GM12878 (cell line): Measurements from ENCODE around the gene DYNLT4. TPM values are rescaled to one million over a fixed set of nuclear protein-coding genes. Genes with fewer than 3 reads are reported as not detected.

Experiments
- ATAC-seq: fragments of 200-7000 bp; cut with Tn5 transposase; 3 replicates; pipeline ENCODE4 v1.9.1; 2020; ENCODE audit warnings: mild to moderate bottlenecking, moderate library complexity
- BruUV-seq: library from RNA; stranded (reverse); fragments of 400-500 nt; replicated peaks from 2 replicates; lab custom pipeline; 2021; lab: Mats Ljungman, UMichigan
- CTCF ChIA-PET: fragments of 300-600 bp; sonication (Branson Sonifier 250); formaldehyde crosslinking; extraction: SDS; loops from one replicate; lab custom pipeline; 2021; ENCODE audit warnings: inconsistent platforms; lab: Yijun Ruan, JAX
- POLR2A ChIA-PET: fragments of 350-600 bp; formaldehyde crosslinking; extraction: SDS; loops from one replicate; lab custom pipeline; 2021; ENCODE audit warnings: inconsistent platforms; lab: Charles Lee
- RAD21 ChIA-PET: fragments of 300-600 bp; sonication (Branson Sonifier 250); formaldehyde crosslinking; loops from one replicate; lab custom pipeline; 2023; ENCODE audit warnings: antibody characterized with exemption; ENCODE audit not compliant: unreplicated experiment; lab: Charles Lee
- SMC1A ChIA-PET: fragments of 300-600 bp; sonication (Branson Sonifier 250); formaldehyde crosslinking; loops from one replicate; lab custom pipeline; 2023; ENCODE audit not compliant: unreplicated experiment, uncharacterized antibody; lab: Charles Lee
- DNase-seq: peaks from one replicate; pipeline ENCODE4 v3.0.0-alpha.2; 2011; ENCODE audit warnings: low read depth, low spot score
- FAIRE-seq: peaks from 3 replicates; lab custom pipeline; 2011; peaks lifted over from hg19 to GRCh38; lab: Jason Lieb, UNC
- H2AFZ ChIP-seq: 2 replicates; pipeline ENCODE4 v1.6.0; 2011; ENCODE audit warnings: low read depth, low read length, control low read depth; ENCODE audit not compliant: control insufficient read depth
- H3K27ac ChIP-seq: 2 replicates; pipeline ENCODE4 v1.5.1; 2011; ENCODE audit warnings: control low read depth; ENCODE audit not compliant: control insufficient read depth, insufficient read depth
- H3K27me3 ChIP-seq, 2 experiments: replicated peaks in 1 of 2; 2 replicates each; pipeline versions ENCODE4 v1.6.0 to v1.6.1; 2011; ENCODE audit warnings: low read length in 1 of 2; ENCODE audit not compliant: control insufficient read depth in 2 of 2, insufficient read depth in 2 of 2
- H3K36me3 ChIP-seq, 2 experiments: 2 replicates each; pipeline ENCODE4 v1.5.1; 2011; ENCODE audit warnings: low read length in 1 of 2; ENCODE audit not compliant: control insufficient read depth in 2 of 2, insufficient read depth in 2 of 2
- H3K4me1 ChIP-seq: 2 replicates; pipeline ENCODE4 v1.6.1; 2011; ENCODE audit warnings: mild to moderate bottlenecking, low read length, moderate library complexity, mixed read lengths; ENCODE audit not compliant: control insufficient read depth, insufficient read depth
- H3K4me2 ChIP-seq: 2 replicates; pipeline ENCODE4 v1.6.0; 2011; ENCODE audit warnings: control low read depth; ENCODE audit not compliant: control insufficient read depth, insufficient read depth
- H3K4me3 ChIP-seq: fragments of 200-600 bp; sonication (generic); 2 replicates; pipeline ENCODE4 v1.5.1; 2016
- H3K79me2 ChIP-seq: 2 replicates; pipeline ENCODE4 v1.6.0; 2011; ENCODE audit warnings: low read length; ENCODE audit not compliant: control insufficient read depth, insufficient read depth
- H3K9ac ChIP-seq: 2 replicates; pipeline ENCODE4 v1.8.0; 2011; ENCODE audit warnings: low read length, control low read depth, mixed read lengths; ENCODE audit not compliant: control insufficient read depth, insufficient read depth
- H3K9me3 ChIP-seq: replicated peaks from 3 replicates; pipeline ENCODE4 v1.5.1; 2011; ENCODE audit warnings: mild to moderate bottlenecking, low read length; ENCODE audit not compliant: control insufficient read depth, insufficient read depth
- H4K20me1 ChIP-seq: 2 replicates; pipeline ENCODE4 v1.6.0; 2011; ENCODE audit not compliant: control insufficient read depth, insufficient read depth
- ATF7 ChIP-seq: fragments of 450-650 bp; IDR thresholded peaks from 2 replicates; pipeline ENCODE4 v1.6.1; 2016; ENCODE audit warnings: low read depth, mild to moderate bottlenecking
- CTCF ChIP-seq, 3 experiments: IDR thresholded peaks in 2 of 3; conservative IDR thresholded peaks in 1 of 3; 2 replicates each; pipeline ENCODE4 v1.5.1; 2011; ENCODE audit warnings: low read depth in 3 of 3, low read length in 3 of 3, mild to moderate bottlenecking in 3 of 3, control low read depth in 2 of 3, moderate library complexity in 2 of 3, inconsistent platforms in 1 of 3, mixed read lengths in 1 of 3; ENCODE audit not compliant: control insufficient read depth in 2 of 3, insufficient read depth in 1 of 3; ENCODE audit errors: extremely low read depth in 1 of 3
- FOXK2 ChIP-seq: fragments of 450-650 bp; IDR thresholded peaks from 2 replicates; pipeline ENCODE4 v1.6.1; 2017; ENCODE audit warnings: mild to moderate bottlenecking, moderate library complexity
- IRF3 ChIP-seq: fragments of 450-650 bp; IDR thresholded peaks from 2 replicates; pipeline ENCODE4 v1.6.1; 2014; ENCODE audit warnings: mild to moderate bottlenecking
- NBN ChIP-seq: fragments of 450-650 bp; IDR thresholded peaks from 2 replicates; pipeline ENCODE4 v1.6.1; 2016
- PKNOX1 ChIP-seq: fragments of 450-650 bp; IDR thresholded peaks from 2 replicates; pipeline ENCODE4 v1.6.1; 2016; ENCODE audit warnings: mild to moderate bottlenecking
- RAD21 ChIP-seq: IDR thresholded peaks from 2 replicates; pipeline ENCODE4 v1.6.1; 2011; ENCODE audit warnings: mild to moderate bottlenecking, low read depth, low read length, moderate library complexity; ENCODE audit not compliant: insufficient read depth
- RBBP5 ChIP-seq: fragments of 200-600 bp; sonication (generic); conservative IDR thresholded peaks from 2 replicates; pipeline ENCODE4 v1.6.1; 2016
- SMC3 ChIP-seq: IDR thresholded peaks from 2 replicates; pipeline ENCODE4 v1.6.1; 2011; ENCODE audit warnings: low read length, improper control_type of control experiment, borderline replicate concordance
- STAT1 ChIP-seq: fragments of 450-650 bp; conservative IDR thresholded peaks from 2 replicates; pipeline ENCODE4 v1.6.1; 2014; ENCODE audit warnings: antibody characterized with exemption, mild to moderate bottlenecking
- YY1 ChIP-seq: IDR thresholded peaks from 2 replicates; pipeline ENCODE4 v1.6.1; 2011; ENCODE audit warnings: low read depth, mild to moderate bottlenecking, low read length
- whole genome bisulfite sequencing: methylation state at CpG from one replicate; pipeline ENCODE4 v1.1.6; 2016; ENCODE audit warnings: low lambda C conversion rate; ENCODE audit not compliant: insufficient replicate concordance, insufficient coverage; ENCODE audit errors: missing lambda C conversion rate; 5-methylcytosine and 5-hydroxymethylcytosine counted together
- in situ Hi-C: fragments of 300-500 bp; cut with MboI; formaldehyde crosslinking; loops from 9 replicates; pipeline ENCODE4 v1.14.3; 2018; ENCODE audit warnings: mixed read lengths
- intact Hi-C: fragments of 100-400 bp; cut with micrococcal nuclease; formaldehyde crosslinking; loops from one replicate; pipeline ENCODE4 v1.14.2; 2022; ENCODE audit not compliant: unreplicated experiment
- polyA plus RNA-seq, 11 experiments: library from polyadenylated mRNA; depleted of rRNA in 4 of 11; unstranded in 6 of 11; stranded (reverse) in 5 of 11; fragments of >200 nt; fragmentation: Nextera tagmentation in 4 of 11; fragmentation: Illumina TruSeq in 1 of 11; extraction: Ambion mirVana in 4 of 11; extraction: Trizol in 1 of 11; gene quantifications; 1 replicate in 1 of 11; 2 replicates in 10 of 11; pipeline versions ENCODE4 v1.2.1 to v1.2.3, GENCODE V29; 2011 to 2016; ENCODE audit warnings: inconsistent platforms in 2 of 11, missing spikeins in 2 of 11, low read depth in 1 of 11
- total RNA-seq, 4 experiments: library from RNA; depleted of rRNA in 3 of 4; stranded (reverse); fragments of >200 nt in 3 of 4; fragmentation: Illumina TruSeq in 1 of 4; extraction: Trizol in 1 of 4; gene quantifications; 2 replicates each; pipeline versions ENCODE4 v1.2.1 to v1.2.3, GENCODE V29; 2013 to 2021

DYNLT4 gene
- total and polyA plus RNA-seq, 10 of the 15 experiments (the other 5 are each of a cell fraction or from before 2014, with no cell fraction given): 0.23 to 0.28 TPM; not detected in 8

- intact Hi-C loops (loop anchor here (1.0 to 10.0 kb wide), 5 partner anchors 43 to 465 kb away; partner anchors contain the start of genes EIF2B3 and HECTD3), in situ Hi-C loops (no loop called here)
- TF ChIP-seq ATF7 (0 out of 2 replicates have a peak, but pooled peaks have one; percentile 16), FOXK2 (no peak), NBN (0 out of 2 replicates have a peak, but pooled peaks have one; percentile 37), CTCF (IDR thresholded peaks at IDR 0.05 in 2 of 3, conservative IDR thresholded peaks at IDR 0.05 in 1 of 3; ENCODE audit: control insufficient read depth in 2 of 3, extremely low read depth in 1 of 3, insufficient read depth in 1 of 3, low read depth in 3 of 3, low read length in 3 of 3) (peak; percentile 84 to 96 (median 91)), STAT1 (0 out of 2 replicates have a peak, but pooled peaks have one; percentile 21), PKNOX1 (peak; percentile 67), YY1 (peak; percentile 61; the same call in 1 of the 2 replicates), RBBP5 (no peak), SMC3 (peak; percentile 70; the same call in 1 of the 2 replicates), IRF3 (no peak), RAD21 (peak; percentile 73)
- ChIA-PET POLR2A (interaction anchor here (0.7 to 1.4 kb wide), 4 partner anchors 27 to 176 kb away, joined by 3 to 5 read pairs (median 3); partner anchors contain the start of genes BTBD19, PLK3, RNU5D-1 and UROD), CTCF (interaction anchor here (0.6 to 3.5 kb wide), 32 partner anchors 9 to 665 kb away, joined by 3 to 24 read pairs (median 4); partner anchors contain the start of genes EIF2B3, HECTD3, MMACHC and PLK3), SMC1A (interaction anchor here (0.6 to 2.8 kb wide), 10 partner anchors 13 to 466 kb away, joined by 3 to 13 read pairs (median 3); partner anchors contain the start of genes HECTD3, PLK3, RNU5D-1 and UROD), RAD21 (interaction anchor here (0.6 to 2.8 kb wide), 11 partner anchors 10 to 656 kb away, joined by 3 to 19 read pairs (median 5); partner anchors contain the start of genes HECTD3, PLK3, RNU5D-1 and UROD)
- Histone ChIP-seq H3K36me3 (no peaks in the 10 kb centered on the region), H3K27ac (no peak overlapping the region), H3K4me2 (no peak overlapping the region), H3K4me3 (no peak overlapping the region), H2AFZ (peak overlapping the region; percentile 89), H4K20me1 (no peaks in the 10 kb centered on the region), H3K4me1 (no peaks in the 10 kb centered on the region), H3K27me3 (no peaks in the 10 kb centered on the region), H3K9me3 (no peaks in the 10 kb centered on the region), H3K79me2 (no peaks in the 10 kb centered on the region), H3K9ac (no peak overlapping the region)
- ATAC-seq (peak; percentile 98), DNase-seq (peak; percentile 55), FAIRE-seq (peak; percentile 98)
- WGBS: 66% methylated on average over 23 of the region's 23 CpGs
- BruUV-seq: no TSS peak
These were observed 28.9 kb upstream of the DYNLT4 start for GRCh38 chr1:44835738-44836675.
